IMR-90 (cell line): ENCODE results near the gene PPP2R5E. TPM values are rescaled to one million over a fixed set of nuclear protein-coding genes. Genes with fewer than 3 reads are reported as not detected.

Experiments
- ATAC-seq: fragments of 200-7000 bp; cut with Tn5 transposase; 2 replicates; pipeline ENCODE4 v1.9.1; 2020; ENCODE audit warnings: low read depth, mild to moderate bottlenecking, moderate library complexity
- BruUV-seq: library from RNA; stranded (reverse); fragments of 400-500 nt; replicated peaks from 2 replicates; lab custom pipeline; 2021; lab: Mats Ljungman, UMichigan
- CTCF ChIA-PET: fragments of 300-600 bp; formaldehyde crosslinking; extraction: SDS; loops from one replicate; lab custom pipeline; 2021; ENCODE audit warnings: antibody characterized with exemption; lab: Yijun Ruan, JAX
- POLR2A ChIA-PET: fragments of 300-600 bp; sonication (Branson Sonifier 250); formaldehyde crosslinking; loops from one replicate; lab custom pipeline; 2022; ENCODE audit warnings: antibody characterized with exemption; ENCODE audit not compliant: unreplicated experiment; lab: Charles Lee
- DNase-seq: peaks from one replicate; pipeline ENCODE4 v3.0.0; 2013
- H2AFZ ChIP-seq: replicated peaks from 2 replicates; pipeline ENCODE3; 2013; ENCODE audit warnings: low read length, mild to moderate bottlenecking; ENCODE audit not compliant: poor library complexity
- H2AK5ac ChIP-seq: 2 replicates; pipeline ENCODE4 v1.6.1; 2013; ENCODE audit warnings: low read depth, low read length, inconsistent platforms
- H2AK9ac ChIP-seq: replicated peaks from 2 replicates; pipeline ENCODE3; 2013; ENCODE audit warnings: mild to moderate bottlenecking, low read depth, low read length, moderate library complexity; ENCODE audit not compliant: poor library complexity
- H2BK120ac ChIP-seq: 2 replicates; pipeline ENCODE4 v1.6.1; 2013; ENCODE audit warnings: low read depth, low read length, inconsistent platforms
- H2BK15ac ChIP-seq: 3 replicates; pipeline ENCODE4 v1.6.1; 2013; ENCODE audit warnings: low read depth, low read length, inconsistent platforms
- H2BK20ac ChIP-seq: 2 replicates; pipeline ENCODE4 v1.6.1; 2013; ENCODE audit warnings: low read depth, mild to moderate bottlenecking, inconsistent platforms, low read length, moderate library complexity
- H2BK5ac ChIP-seq: 2 replicates; pipeline ENCODE4 v1.6.1; 2013; ENCODE audit warnings: mild to moderate bottlenecking, low read depth, low read length, inconsistent platforms; ENCODE audit not compliant: poor library complexity, severe bottlenecking
- H3K14ac ChIP-seq: replicated peaks from 2 replicates; pipeline ENCODE4 v1.6.1; 2013; ENCODE audit warnings: low read depth, low read length, inconsistent platforms
- H3K18ac ChIP-seq: 2 replicates; pipeline ENCODE4 v1.6.1; 2013; ENCODE audit warnings: low read depth, low read length, control low read depth
- H3K23ac ChIP-seq: 2 replicates; pipeline ENCODE4 v1.6.1; 2013; ENCODE audit warnings: low read depth, low read length, inconsistent platforms
- H3K27ac ChIP-seq: 2 replicates; pipeline ENCODE4 v1.5.1; 2013; ENCODE audit warnings: mild to moderate bottlenecking, control low read depth, low read length; ENCODE audit not compliant: insufficient read depth
- H3K27me3 ChIP-seq: 2 replicates; pipeline ENCODE4 v1.6.1; 2013; ENCODE audit warnings: low read length; ENCODE audit not compliant: control insufficient read depth, insufficient read depth
- H3K36me3 ChIP-seq: 2 replicates; pipeline ENCODE4 v1.6.1; 2013; ENCODE audit warnings: low read length, mixed read lengths; ENCODE audit not compliant: control insufficient read depth, insufficient read depth
- H3K4ac ChIP-seq: 2 replicates; pipeline ENCODE4 v1.6.1; 2013; ENCODE audit warnings: low read depth, low read length, inconsistent platforms
- H3K4me1 ChIP-seq: 2 replicates; pipeline ENCODE4 v1.6.1; 2013; ENCODE audit warnings: low read length, mixed read lengths; ENCODE audit not compliant: control insufficient read depth, insufficient read depth
- H3K4me2 ChIP-seq: 2 replicates; pipeline ENCODE4 v1.6.1; 2013; ENCODE audit warnings: low read depth, mild to moderate bottlenecking, control low read depth, low read length, moderate library complexity
- H3K4me3 ChIP-seq: 2 replicates; pipeline ENCODE4 v1.5.1; 2013; ENCODE audit warnings: low read depth, mild to moderate bottlenecking, control low read depth, low read length, moderate library complexity; ENCODE audit not compliant: insufficient read depth
- H3K56ac ChIP-seq: 2 replicates; pipeline ENCODE4 v1.6.1; 2013; ENCODE audit warnings: low read length, inconsistent platforms; ENCODE audit not compliant: insufficient read depth; ENCODE audit errors: extremely low read depth
- H3K79me1 ChIP-seq, 2 experiments: 2 replicates each; pipeline ENCODE4 v1.6.1; 2013; ENCODE audit warnings: low read length in 2 of 2, inconsistent platforms in 1 of 2, low read depth in 1 of 2
- H3K9ac ChIP-seq: 2 replicates; pipeline ENCODE4 v1.6.1; 2013; ENCODE audit warnings: low read depth, low read length, control low read depth
- H3K9me1 ChIP-seq: 2 replicates; pipeline ENCODE4 v1.6.1; 2013; ENCODE audit warnings: low read length, inconsistent platforms; ENCODE audit not compliant: insufficient read depth
- H3K9me3 ChIP-seq: 2 replicates; pipeline ENCODE4 v1.6.1; 2013; ENCODE audit warnings: low read length; ENCODE audit not compliant: control insufficient read depth, insufficient read depth
- H4K20me1 ChIP-seq: 2 replicates; pipeline ENCODE4 v1.6.1; 2013; ENCODE audit warnings: low read length, inconsistent platforms; ENCODE audit not compliant: insufficient read depth
- H4K5ac ChIP-seq: 2 replicates; pipeline ENCODE4 v1.6.1; 2013; ENCODE audit warnings: mild to moderate bottlenecking, low read depth, low read length, control low read depth
- H4K8ac ChIP-seq, 2 experiments: 2 replicates each; pipeline ENCODE4 v1.6.1; 2013; ENCODE audit warnings: low read depth in 2 of 2, low read length in 2 of 2, control low read depth in 1 of 2, inconsistent platforms in 1 of 2
- H4K91ac ChIP-seq: 2 replicates; pipeline ENCODE4 v1.6.1; 2013; ENCODE audit warnings: low read depth, low read length, inconsistent platforms; ENCODE audit not compliant: insufficient read depth
- BHLHE40 ChIP-seq: fragments of 150-350 bp; IDR thresholded peaks from 2 replicates; pipeline ENCODE4 v1.6.1; 2016; ENCODE audit warnings: mild to moderate bottlenecking, low read depth, low read length
- CEBPB ChIP-seq: IDR thresholded peaks from 2 replicates; pipeline ENCODE4 v1.6.1; 2012; ENCODE audit warnings: low read depth, low read length, improper control_type of control experiment
- CHD1 ChIP-seq: IDR thresholded peaks from 2 replicates; pipeline ENCODE4 v1.6.1; 2012; ENCODE audit warnings: low read depth, low read length, improper control_type of control experiment
- CTCF ChIP-seq: conservative IDR thresholded peaks from 2 replicates; pipeline ENCODE4 v1.5.1; 2012; ENCODE audit warnings: mild to moderate bottlenecking, low read depth, low read length, improper control_type of control experiment
- ELK1 ChIP-seq: fragments of 150-350 bp; IDR thresholded peaks from 2 replicates; pipeline ENCODE4 v1.6.1; 2016; ENCODE audit warnings: low read depth, mild to moderate bottlenecking, low read length, moderate library complexity, borderline replicate concordance
- FOS ChIP-seq: fragments of 150-350 bp; IDR thresholded peaks from 2 replicates; pipeline ENCODE4 v1.6.1; 2016; ENCODE audit warnings: low read depth, low read length
- MAFK ChIP-seq: IDR thresholded peaks from 2 replicates; pipeline ENCODE4 v1.6.1; 2012; ENCODE audit warnings: low read depth, low read length, improper control_type of control experiment
- MAZ ChIP-seq: IDR thresholded peaks from 2 replicates; pipeline ENCODE4 v1.6.1; 2012; ENCODE audit warnings: low read depth, mild to moderate bottlenecking, low read length, improper control_type of control experiment, moderate library complexity, borderline replicate concordance
- MXI1 ChIP-seq: IDR thresholded peaks from 2 replicates; pipeline ENCODE4 v1.6.1; 2012; ENCODE audit warnings: low read depth, mild to moderate bottlenecking, low read length, moderate library complexity, borderline replicate concordance
- NFE2L2 ChIP-seq: fragments of 150-350 bp; IDR thresholded peaks from 2 replicates; pipeline ENCODE4 v1.6.1; 2016; ENCODE audit warnings: low read depth, mild to moderate bottlenecking, low read length
- POLR2A ChIP-seq: IDR thresholded peaks from 2 replicates; pipeline ENCODE4 v1.6.1; 2012; ENCODE audit warnings: mild to moderate bottlenecking, low read depth, low read length
- RAD21 ChIP-seq: IDR thresholded peaks from 2 replicates; pipeline ENCODE4 v1.6.1; 2012; ENCODE audit warnings: low read length, improper control_type of control experiment
- RCOR1 ChIP-seq: IDR thresholded peaks from 2 replicates; pipeline ENCODE4 v1.6.1; 2012; ENCODE audit warnings: mild to moderate bottlenecking, low read length, improper control_type of control experiment; ENCODE audit not compliant: insufficient replicate concordance
- RFX5 ChIP-seq: IDR thresholded peaks from 2 replicates; pipeline ENCODE4 v1.8.0; 2012; ENCODE audit warnings: low read depth, mild to moderate bottlenecking, low read length, moderate library complexity
- SMC3 ChIP-seq: fragments of 150-350 bp; IDR thresholded peaks from 2 replicates; pipeline ENCODE4 v1.6.1; 2016; ENCODE audit warnings: low read depth, mild to moderate bottlenecking, antibody characterized with exemption, low read length, moderate library complexity
- USF2 ChIP-seq: fragments of 150-350 bp; IDR thresholded peaks from 2 replicates; pipeline ENCODE4 v1.6.1; 2017; ENCODE audit warnings: mild to moderate bottlenecking, antibody characterized with exemption, low read length, low read depth
- WGBS, 2 experiments: methylation state at CpG; one replicate each; pipeline versions ENCODE4 v1.1.5 to v1.1.7; 2013; ENCODE audit warnings: missing lambda C conversion rate in 2 of 2; ENCODE audit not compliant: insufficient read length in 1 of 2; ENCODE audit errors: extremely low coverage in 2 of 2; 5-methylcytosine and 5-hydroxymethylcytosine counted together
- dilution Hi-C: fragments of 300-500 bp; cut with HindIII; formaldehyde crosslinking; loops from one replicate; pipeline ENCODE4 v1.14.3; 2018; ENCODE audit warnings: low sequenced_read_pairs; ENCODE audit not compliant: unreplicated experiment
- in situ Hi-C: fragments of 300-500 bp; cut with MboI; formaldehyde crosslinking; loops from 3 replicates; pipeline ENCODE4 v1.14.3; 2019; ENCODE audit warnings: low sequenced_read_pairs, inconsistent platforms, mixed read lengths
- intact Hi-C: fragments of 100-400 bp; cut with micrococcal nuclease; formaldehyde crosslinking; loops from 2 replicates; pipeline ENCODE4 v1.10.0; 2022
- polyA plus RNA-seq, 3 experiments: library from polyadenylated mRNA; depleted of rRNA; stranded (reverse); fragments of >200 nt; gene quantifications; 2 replicates each; pipeline ENCODE4 v1.2.3, GENCODE V29; 2012; ENCODE audit warnings: low replicate concordance in 1 of 3
- total RNA-seq: library from RNA; depleted of rRNA; stranded (reverse); fragments of >200 nt; gene quantifications from 2 replicates; pipeline ENCODE4 v1.2.3, GENCODE V29; 2012

PPP2R5E gene
- total and polyA plus RNA-seq, 2 of the 4 experiments (the other 2 are of a cell fraction) = 9.7 to 12.2 TPM

- intact Hi-C loops = no loop called here
- Histone ChIP-seq H3K9me1 (peaks cover 10% of the 10 kb centered on the region), H4K20me1 (peaks cover 56% of the 10 kb centered on the region), H3K27me3 (no peaks in the 10 kb centered on the region), H2BK120ac (no peak overlapping the region), H4K91ac (no peak overlapping the region), H3K18ac (no peak overlapping the region), H3K9me3 (no peaks in the 10 kb centered on the region), H2AFZ (no peak overlapping the region), H3K23ac (no peak overlapping the region), H3K79me1 (peaks cover 26 to 84% of the 10 kb centered on the region in 2 experiments), H4K8ac (no peak overlapping the region), H3K36me3 (no peaks in the 10 kb centered on the region), H2AK9ac (no peak overlapping the region), H2BK15ac (no peak overlapping the region; the same call in 2 of the 3 replicates), H2BK20ac (no peak overlapping the region), H3K4ac (no peak overlapping the region), H3K56ac (no peak overlapping the region), H3K4me1 (peaks cover 12% of the 10 kb centered on the region), H2AK5ac (no peak overlapping the region), H3K4me2 (no peak overlapping the region), H3K9ac (no peak overlapping the region), H2BK5ac (no peak overlapping the region), H3K27ac (no peak overlapping the region), H3K4me3 (no peak overlapping the region), H4K5ac (no peak overlapping the region), H3K14ac (no peak overlapping the region)
- in situ Hi-C loops = no loop called here
- ChIA-PET POLR2A (no interaction called here), CTCF (no interaction called here)
- no peak for ATAC-seq
- no TSS peak for BruUV-seq
- WGBS, 2 experiments = 64% methylated on average over 1 of the region's 2 CpGs; no CpG with 5 or more reads in 1 of the 2 experiments
- DNase-seq = no peak
- dilution Hi-C loops = no loop called here
- no peak for TF ChIP-seq BHLHE40
- TF ChIP-seq USF2 = no peak
- no peak for TF ChIP-seq NFE2L2
- TF ChIP-seq CEBPB = no peak
- TF ChIP-seq FOS = no peak
- TF ChIP-seq MXI1 = no peak
- TF ChIP-seq CHD1 = no peak
- TF ChIP-seq RFX5 = no peak
- TF ChIP-seq MAZ = no peak
- TF ChIP-seq ELK1 = no peak
- TF ChIP-seq CTCF = no peak
- no peak for TF ChIP-seq RCOR1
- no peak for TF ChIP-seq POLR2A
- TF ChIP-seq RAD21 = no peak
- TF ChIP-seq SMC3 = no peak
- TF ChIP-seq MAFK = no peak
These were observed 46.3 kb downstream of the PPP2R5E start for GRCh38 chr14:63496837-63497400.
